ENCODE results near the gene PEX1. TPM values are rescaled to one million over a fixed set of nuclear protein-coding genes. Genes with fewer than 3 reads are reported as not detected.

PEX1 gene
- total RNA-seq, 2 donors from 2014 or later: 18.4 to 20.6 TPM

- no peak overlapping the region for H3K27ac ChIP-seq
- intact Hi-C loops (cut with DNase I): no loop called here
- H3K9me3 ChIP-seq: no peaks in the 10 kb centered on the region
- H3K9ac ChIP-seq (ENCODE audit: low read depth in 2 of 2, low read length in 2 of 2): no peak overlapping the region
- DNase-seq: no peak
- H3K4me3 ChIP-seq: no peak overlapping the region
- H3K4me1 ChIP-seq: no peaks in the 10 kb centered on the region
- TF ChIP-seq CTCF (IDR thresholded peaks at IDR 0.05): no peak
- no peaks in the 10 kb centered on the region for H3K27me3 ChIP-seq
- no peaks in the 10 kb centered on the region for H3K36me3 ChIP-seq
These were observed 32.3 kb upstream of the PEX1 start for GRCh38 chr7:92560602-92561001.

- intact Hi-C loops (cut with DNase I): no loop called here
- Histone ChIP-seq H3K4me3 (no peak overlapping the region), H3K4me1 (no peaks in the 10 kb centered on the region), H3K27ac (no peak overlapping the region), H3K36me3 (no peaks in the 10 kb centered on the region), H3K27me3 (no peaks in the 10 kb centered on the region), H3K9me3 (no peaks in the 10 kb centered on the region), H3K9ac (ENCODE audit: low read depth in 2 of 2, low read length in 2 of 2) (no peak overlapping the region)
- no peak for DNase-seq
- TF ChIP-seq CTCF (IDR thresholded peaks at IDR 0.05): no peak
These were observed 29.6 kb upstream of the PEX1 start for GRCh38 chr7:92557808-92558362.

- Histone ChIP-seq H3K27me3 (no peaks in the 10 kb centered on the region), H3K36me3 (no peaks in the 10 kb centered on the region), H3K4me3 (no peak overlapping the region), H3K27ac (no peak overlapping the region), H3K9me3 (no peaks in the 10 kb centered on the region), H3K4me1 (no peaks in the 10 kb centered on the region), H3K9ac (ENCODE audit: low read depth in 2 of 2, low read length in 2 of 2) (no peak overlapping the region)
- no peak for TF ChIP-seq CTCF (IDR thresholded peaks at IDR 0.05)
- intact Hi-C loops (cut with DNase I): no loop called here
- DNase-seq: no peak
These were observed 28.9 kb upstream of the PEX1 start for GRCh38 chr7:92557249-92557648.

- TF ChIP-seq CTCF (IDR thresholded peaks at IDR 0.05): no peak
- intact Hi-C loops (cut with DNase I): no loop called here
These were observed 21.9 kb upstream of the PEX1 start for GRCh38 chr7:92550194-92550593.

GRCh38 chr7:92547579-92547978 is 19.3 kb upstream of the PEX1 start:
- H3K4me1 ChIP-seq: no peaks in the 10 kb centered on the region
- no peak overlapping the region for H3K27ac ChIP-seq
- H3K4me3 ChIP-seq: no peak overlapping the region
- no peaks in the 10 kb centered on the region for H3K36me3 ChIP-seq
- intact Hi-C loops (cut with DNase I): no loop called here
- TF ChIP-seq CTCF (IDR thresholded peaks at IDR 0.05): no peak
- DNase-seq: no peak
- no peaks in the 10 kb centered on the region for H3K9me3 ChIP-seq
- no peak overlapping the region for H3K9ac ChIP-seq (ENCODE audit: low read depth in 2 of 2, low read length in 2 of 2)
- H3K27me3 ChIP-seq: no peaks in the 10 kb centered on the region

More at GRCh38 chr7:92550194-92550593, 21.9 kb upstream of the PEX1 start:
- DNase-seq: no peak
- Histone ChIP-seq H3K27me3 (no peaks in the 10 kb centered on the region), H3K36me3 (no peaks in the 10 kb centered on the region), H3K9me3 (no peaks in the 10 kb centered on the region), H3K4me1 (no peaks in the 10 kb centered on the region), H3K27ac (no peak overlapping the region), H3K9ac (ENCODE audit: low read depth in 2 of 2, low read length in 2 of 2) (no peak overlapping the region), H3K4me3 (no peak overlapping the region)

Measured in colonic mucosa (tissue), 4 donors.